HPDE6-E6E7 (cell line): Measurements from ENCODE around the gene BSN.
"Not testable (repeated sequence)": the region's sequence is repeated elsewhere in the genome, so short reads cannot be mapped to it uniquely, and the experiment has no call there.

ENCODE experiments used
- DNase-seq: peaks from one replicate; pipeline ENCODE4 v3.0.0; 2011; ENCODE audit warnings: missing footprints; ENCODE audit errors: extremely low spot score

Gene BSN

GRCh38 chr3:49535971-49536874 lies 18.1 kb upstream of the BSN start:
- no peak for DNase-seq

GRCh38 chr3:49536875-49537533 lies 17.3 kb upstream of the BSN start:
- no peak for DNase-seq

GRCh38 chr3:49539659-49540560 lies 14.4 kb upstream of the BSN start:
- peak; percentile 42 for DNase-seq

DNA sequence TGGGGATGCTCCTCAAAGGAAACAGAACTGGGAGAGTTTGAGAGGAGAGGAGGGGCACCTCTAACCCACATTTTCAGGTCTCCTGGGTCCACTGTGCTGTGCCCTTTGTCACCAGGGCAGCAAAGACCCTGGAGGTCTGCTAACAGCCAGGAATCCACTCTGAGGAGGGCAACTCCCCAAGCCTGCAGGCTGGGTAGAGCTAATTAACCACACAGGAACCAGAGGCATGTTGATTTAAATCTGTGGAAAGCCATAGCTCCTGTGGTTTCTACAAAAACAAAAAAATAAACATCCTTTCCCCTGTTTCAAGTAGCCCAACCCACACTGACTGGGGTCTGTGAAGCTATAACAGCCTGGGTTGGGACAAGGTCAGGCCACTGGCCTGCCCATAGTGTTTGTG lies 2.2 kb upstream of the BSN start:
- no peak for DNase-seq

GRCh38 chr3:49553324-49553691 lies 969 bp upstream of the BSN start:
- no peak for DNase-seq

DNA sequence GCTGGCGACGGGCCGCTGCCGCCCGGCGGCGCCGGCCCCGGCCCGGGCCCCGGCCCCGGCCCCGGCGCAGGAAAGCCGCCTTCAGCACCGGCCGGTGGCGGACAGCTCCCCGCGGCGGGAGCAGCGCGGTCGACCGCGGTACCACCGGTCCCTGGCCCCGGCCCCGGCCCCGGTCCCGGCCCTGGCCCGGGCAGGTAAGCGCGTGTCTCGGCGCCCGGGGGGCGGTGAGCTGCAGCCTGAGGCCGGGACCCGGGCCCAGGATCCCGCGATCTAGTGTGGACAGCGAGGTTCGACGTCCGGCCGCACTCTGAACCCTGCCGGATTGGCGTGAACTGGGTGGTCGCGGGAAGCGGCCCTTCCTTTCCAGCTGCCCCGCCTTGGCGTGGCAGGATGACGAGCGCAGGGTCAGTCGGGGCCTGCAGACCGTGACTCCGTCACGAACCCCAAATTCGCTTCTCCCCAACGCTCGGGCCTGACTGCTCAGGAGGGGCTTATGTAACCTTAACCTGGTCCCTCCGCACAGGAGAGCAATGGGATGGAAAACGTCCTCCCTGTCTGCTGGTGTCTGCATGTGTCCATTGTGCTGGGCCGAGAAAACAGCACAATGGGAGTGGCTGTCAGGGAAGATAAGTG lies 472 bp downstream of the BSN start:
- DNase-seq: peak; percentile 15

GRCh38 chr3:49556500-49557275 lies 2.4 kb downstream of the BSN start:
- DNase-seq: no peak

GRCh38 chr3:49563040-49563578 lies 8.8 kb downstream of the BSN start:
- DNase-seq: no peak

GRCh38 chr3:49563766-49564165 lies 9.5 kb downstream of the BSN start:
- no peak for DNase-seq

DNA sequence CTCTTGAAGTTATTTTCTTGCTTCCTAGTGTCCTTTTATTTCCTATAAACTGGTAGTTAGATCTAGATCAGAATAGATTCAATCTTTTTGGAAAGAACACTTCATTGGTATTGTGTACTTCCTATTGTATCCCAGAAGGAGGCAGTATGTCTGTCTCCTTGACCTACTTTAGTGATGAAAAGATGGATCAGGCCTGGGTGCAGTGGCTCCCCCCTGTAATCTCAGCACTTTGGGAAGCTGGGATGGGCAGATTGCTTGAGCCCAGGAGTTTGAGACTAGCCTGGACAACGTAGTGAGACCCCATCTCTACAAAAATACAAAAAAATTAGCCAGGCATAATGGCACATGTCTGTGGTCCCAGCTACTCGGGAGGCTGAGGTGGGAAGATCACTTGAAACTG lies 12.0 kb downstream of the BSN start:
- DNase-seq: no peak

- no peak for DNase-seq
These were observed 13.1 kb downstream of the BSN start for GRCh38 chr3:49567406-49567805.

DNA sequence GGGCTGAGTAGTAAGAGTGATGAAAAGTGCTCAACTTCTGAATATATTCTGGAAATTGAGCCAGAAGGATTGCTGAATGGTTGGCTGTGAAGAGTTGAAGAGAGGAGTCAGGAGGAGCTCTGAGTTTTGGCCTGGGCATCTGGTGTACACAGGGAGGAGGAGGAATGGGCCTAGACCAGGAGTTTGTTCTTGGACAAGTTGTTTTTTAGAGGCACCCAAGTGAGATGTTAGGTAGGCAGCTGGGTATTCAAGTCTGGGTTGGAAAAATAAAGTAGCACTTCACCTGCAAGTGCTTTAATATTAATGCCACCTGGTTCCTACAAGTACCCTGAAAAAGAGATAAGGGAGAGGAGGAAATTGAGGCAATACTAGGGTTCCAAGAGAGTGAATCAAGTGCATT lies 14.7 kb downstream of the BSN start:
- DNase-seq: no peak

GRCh38 chr3:49570028-49570654 lies 15.9 kb downstream of the BSN start:
- DNase-seq: no peak

- DNase-seq: no peak
These were observed 27.9 kb downstream of the BSN start for GRCh38 chr3:49582177-49582576.

GRCh38 chr3:49585261-49585755 lies 31.0 kb downstream of the BSN start:
- not testable (repeated sequence) for DNase-seq

DNA sequence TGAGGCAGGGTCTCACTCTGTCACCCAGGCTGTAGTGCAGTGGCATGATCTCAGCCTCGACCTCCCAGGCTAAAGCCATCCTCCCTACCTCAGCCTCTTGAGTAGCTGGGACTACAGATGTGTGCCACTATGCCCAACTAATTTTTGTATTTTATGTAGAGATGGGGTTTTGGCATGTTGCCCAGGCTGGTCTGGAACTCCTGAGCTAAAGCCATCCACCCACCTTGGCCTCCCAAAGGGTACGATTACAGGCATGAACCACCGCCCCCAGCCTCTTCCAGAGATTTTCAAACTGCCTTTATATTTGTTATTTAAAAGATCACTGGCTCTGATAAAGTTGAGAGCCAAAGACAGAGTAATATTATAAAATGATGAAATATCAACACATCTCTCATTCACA lies 37.3 kb downstream of the BSN start:
- no peak for DNase-seq

GRCh38 chr3:49593041-49593440 lies 38.8 kb downstream of the BSN start:
- no peak for DNase-seq

GRCh38 chr3:49600781-49601180 lies 46.5 kb downstream of the BSN start:
- no peak for DNase-seq

DNA sequence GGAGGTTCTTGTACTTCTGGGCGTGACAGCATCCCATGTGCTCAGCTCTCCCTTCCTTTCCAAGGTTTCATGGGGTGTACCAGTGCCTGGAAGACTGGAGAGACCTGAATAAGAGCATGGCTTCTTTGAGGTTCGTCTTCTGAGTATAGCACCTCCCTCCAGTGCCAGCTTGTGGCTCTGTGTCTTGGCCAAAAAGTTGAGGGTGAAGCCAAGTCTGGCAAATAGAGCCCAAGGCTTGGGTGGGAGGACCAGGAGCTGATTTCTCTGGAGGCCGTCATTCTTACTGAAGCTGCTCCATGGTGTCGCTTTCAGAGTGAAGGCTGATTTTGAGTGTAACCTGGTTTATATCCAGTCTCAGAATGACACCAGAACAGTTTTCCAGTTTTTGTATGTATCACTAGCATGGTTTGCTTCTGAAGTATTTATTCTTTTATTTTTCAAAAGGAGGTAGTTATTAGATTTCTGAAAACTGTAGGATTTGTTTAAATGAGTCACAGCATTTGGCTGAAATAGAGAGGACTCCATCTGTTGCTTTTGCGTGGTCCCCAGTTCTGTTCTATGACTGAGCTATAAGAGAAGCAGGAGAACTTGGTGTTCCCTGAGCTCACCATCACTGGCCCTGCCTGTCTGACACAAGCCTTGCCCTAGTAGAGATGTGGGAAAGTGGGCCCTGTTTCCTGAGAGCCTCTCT lies 47.2 kb downstream of the BSN start:
- no peak for DNase-seq
